Measurements from ENCODE around the gene DCAF12L1.

Gene DCAF12L1

DNA sequence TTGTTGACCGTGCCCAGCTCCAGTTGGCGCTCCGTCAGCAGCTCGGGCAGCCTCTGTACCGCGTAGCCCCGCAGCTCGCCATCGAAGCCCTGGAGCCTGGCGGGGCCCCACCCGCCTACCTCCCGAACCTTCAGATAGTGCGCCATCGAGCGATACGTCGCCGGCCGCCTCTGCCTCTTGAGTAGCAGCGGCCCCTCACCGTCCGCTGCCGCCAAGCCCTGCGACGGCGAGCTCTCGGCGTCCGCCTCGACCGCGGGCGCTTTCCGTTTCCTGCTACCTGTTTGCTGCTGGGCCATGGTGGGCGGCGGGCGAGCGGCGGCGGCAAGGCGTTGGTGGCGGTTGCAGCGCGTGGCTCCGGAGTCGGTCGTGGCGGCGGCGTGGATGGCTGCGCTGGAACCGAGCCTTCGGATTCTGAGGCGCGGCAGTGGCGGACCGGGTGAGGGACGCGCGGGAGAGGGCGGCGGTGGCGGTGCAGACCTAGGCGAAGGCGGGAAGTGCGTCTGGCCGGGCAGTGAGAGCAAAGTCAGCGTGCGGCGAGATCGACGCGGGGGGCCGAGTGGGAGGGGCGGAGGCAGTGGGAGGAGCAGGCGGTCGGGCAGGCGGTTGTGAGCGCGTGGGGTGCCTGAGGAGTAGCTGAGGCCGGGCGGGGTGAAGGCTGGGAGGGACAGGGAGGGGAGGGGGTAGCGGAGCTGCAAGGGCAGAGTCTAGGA lies at the start of gene DCAF12L1:
Gene DCAF12L1, minus strand, starts transcription at position 502 of the 710 bp plus-strand sequence. Its CDS starts 206 bp downstream, at position 296.
- no peak for DNase-seq (ENCODE audit: low read depth)

DNA sequence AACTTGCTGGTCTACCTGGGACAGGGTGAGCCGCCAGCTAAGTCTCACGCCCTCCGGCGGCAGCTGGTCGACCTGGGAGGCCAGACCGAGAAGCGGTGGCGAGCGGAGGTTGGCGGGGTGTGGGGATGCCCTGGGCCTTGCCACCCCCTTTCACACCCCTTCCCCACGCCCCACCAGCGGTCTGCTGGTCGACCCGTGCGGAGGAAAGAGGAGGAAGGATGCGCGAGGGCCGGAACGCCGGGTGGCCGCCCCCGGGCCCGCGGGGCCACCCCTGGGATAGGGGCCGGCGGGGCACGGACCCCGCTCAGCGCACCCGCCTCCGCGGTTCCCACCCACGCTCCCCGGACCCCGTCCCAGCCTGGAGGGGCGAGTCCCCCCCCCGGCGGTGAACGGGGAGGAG lies 28.3 kb upstream of the DCAF12L1 start:
- DNase-seq (ENCODE audit: low read depth): no peak

DNA sequence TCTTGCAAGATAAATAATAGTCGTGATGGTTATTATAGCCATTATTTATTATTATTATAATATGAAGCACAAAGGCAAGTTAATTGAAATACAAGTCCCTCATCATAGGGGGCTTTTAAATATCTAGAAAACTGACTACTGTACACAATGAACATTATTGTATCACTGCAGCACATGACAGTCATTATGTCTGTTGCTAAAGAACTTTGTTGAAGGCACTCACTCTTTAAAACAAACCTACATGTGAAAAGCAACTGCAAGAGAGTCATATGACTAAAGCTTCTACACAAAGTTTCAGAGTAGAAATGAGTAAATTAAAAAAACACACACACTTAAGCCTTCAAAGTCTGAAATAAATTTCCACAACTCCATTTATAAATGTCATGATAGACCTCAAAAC lies 23.3 kb upstream of the DCAF12L1 start:
- DNase-seq (ENCODE audit: low read depth): no peak

DNA sequence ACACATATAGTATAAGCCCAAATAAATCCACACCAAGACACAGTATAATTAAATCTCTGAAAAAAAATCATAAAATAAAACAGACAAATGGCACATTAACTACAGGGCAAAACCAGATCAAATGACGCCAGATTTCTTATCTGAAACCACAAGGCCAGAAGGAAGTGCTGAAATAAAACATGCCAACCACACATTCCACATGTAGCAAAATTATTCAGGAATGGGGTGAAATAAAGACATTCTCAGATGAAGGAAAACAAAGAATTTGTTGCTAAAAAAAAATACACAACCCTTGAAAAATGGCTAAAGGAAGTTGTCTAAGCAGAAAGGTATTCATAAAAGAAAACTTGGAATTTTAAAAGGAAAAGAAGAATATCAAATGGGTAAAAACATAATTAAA lies 4.5 kb upstream of the DCAF12L1 start:
- DNase-seq (ENCODE audit: low read depth): no peak

DNA sequence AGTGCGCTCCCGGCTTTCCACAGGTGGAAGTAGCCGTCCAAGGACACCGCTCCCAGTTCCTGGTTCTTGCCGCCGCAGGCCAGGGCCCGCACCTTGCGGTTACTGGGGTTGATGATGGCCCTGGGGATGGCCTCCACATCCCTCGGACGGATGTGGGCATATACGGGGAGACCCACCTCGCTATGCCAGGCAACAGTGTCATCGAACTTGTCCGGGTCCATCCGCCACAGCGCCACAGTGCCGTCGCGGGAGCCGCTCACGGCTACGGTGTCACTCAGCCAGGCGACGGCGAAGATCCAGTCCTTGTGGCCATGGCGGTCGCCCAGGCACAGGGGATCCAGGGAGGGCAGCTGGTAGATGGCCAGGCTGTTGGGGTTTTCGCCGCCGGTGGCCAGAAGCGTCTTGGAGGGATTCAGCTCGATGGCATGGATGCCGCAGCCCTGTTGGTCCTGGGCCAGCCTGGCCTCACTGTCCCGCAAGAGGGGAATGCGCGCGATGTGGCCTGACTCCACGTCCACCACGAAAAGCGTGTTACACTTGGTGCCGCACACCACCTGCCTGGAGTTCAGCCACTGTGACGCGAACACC lies 795 bp downstream of the DCAF12L1 start:
- DNase-seq (ENCODE audit: low read depth): no peak

DNA sequence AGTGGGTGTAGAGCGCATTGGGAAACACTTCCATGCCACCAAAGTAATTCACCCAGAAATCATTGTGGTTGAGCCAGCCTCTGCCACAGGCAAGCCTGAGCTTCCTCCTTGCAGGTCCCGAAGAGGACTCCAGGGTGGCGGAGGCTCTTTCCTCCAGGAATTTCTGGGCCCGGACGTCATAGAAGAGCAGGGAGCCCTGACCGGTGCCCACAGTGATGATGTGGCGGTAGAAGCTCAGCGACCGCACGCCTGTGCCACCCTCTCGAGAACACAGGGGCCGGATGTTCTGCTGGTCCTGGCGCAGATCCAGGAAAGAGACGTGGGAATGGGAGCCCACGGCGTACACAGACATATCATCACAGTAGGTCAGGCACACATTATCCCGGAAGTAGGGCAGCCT lies 1.3 kb downstream of the DCAF12L1 start:
- DNase-seq (ENCODE audit: low read depth): no peak

DNA sequence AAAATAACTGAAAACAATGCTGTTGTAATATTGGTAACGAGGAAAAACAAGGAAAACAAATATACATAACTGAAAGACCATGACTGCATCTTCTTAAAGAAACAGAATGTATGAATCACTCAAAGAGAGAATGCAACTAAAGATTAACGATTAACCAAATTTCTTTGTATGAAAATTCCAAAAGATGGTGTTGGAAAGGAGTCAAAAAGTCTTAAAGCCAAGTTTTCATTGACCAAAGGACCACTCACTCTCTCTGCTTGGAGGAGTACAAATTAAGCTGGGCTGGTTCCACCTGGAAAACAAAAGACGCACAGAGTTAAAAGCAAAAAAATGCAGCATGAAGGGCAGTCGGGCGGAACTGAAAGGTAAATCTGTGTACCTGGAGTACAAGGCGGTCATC lies 1.8 kb downstream of the DCAF12L1 start:
- DNase-seq (ENCODE audit: low read depth): no peak

DNA sequence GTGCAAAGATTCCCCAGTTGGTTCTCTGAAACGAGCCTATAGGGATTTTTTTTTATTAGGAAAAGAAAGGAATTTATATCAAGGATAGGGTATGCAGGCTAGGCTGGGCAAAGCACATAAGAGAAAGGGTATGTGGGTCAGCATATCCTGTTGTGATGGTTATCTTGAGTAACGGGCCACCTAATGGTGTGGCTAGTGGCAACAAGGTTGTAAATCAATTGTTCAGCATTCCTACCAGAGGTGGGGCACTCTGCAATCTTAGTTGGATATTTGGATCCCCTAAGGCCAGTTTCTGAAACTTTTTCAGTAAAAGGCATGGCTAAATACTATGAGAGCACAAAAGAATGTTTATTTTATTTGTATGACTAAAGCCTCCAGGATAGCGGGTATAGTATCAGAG lies 42.7 kb downstream of the DCAF12L1 start:
- DNase-seq (ENCODE audit: low read depth): no peak
